NCI-H69 (cell line): ENCODE data around the gene PAQR7.

Source experiments
- DNase-seq: peaks from one replicate; lab custom pipeline; 2025; lab: John Stamatoyannopoulos, UW

The PAQR7 gene

DNA sequence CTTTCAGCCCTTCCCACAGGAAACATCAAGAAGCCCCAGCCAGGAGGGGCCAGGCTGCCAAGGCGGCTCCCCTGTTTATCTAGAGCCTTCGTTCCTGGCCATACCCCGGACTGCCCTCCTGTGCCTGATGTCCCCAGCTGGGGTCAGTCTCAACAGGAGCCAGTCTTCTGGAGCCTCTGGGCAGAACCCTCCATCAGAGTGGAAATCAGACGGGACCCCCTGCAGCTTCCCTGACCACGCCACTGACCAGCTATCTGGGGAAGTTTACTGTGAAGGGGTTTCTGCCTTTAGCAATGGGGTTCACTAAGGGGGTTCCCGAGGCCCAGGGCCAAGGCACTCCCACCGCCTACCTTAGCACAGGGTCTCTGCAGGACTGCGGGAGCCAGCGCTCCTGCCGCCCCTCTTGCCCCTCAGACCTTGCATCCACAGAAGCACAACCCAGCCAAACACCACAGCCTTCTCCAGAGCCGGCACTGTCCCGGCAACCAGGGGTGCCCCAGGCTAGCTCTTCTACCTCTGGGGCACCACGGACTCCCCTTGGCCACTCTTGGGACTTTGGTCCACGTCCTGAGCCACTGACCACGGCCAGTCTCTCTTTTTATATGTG, 59.3 kb downstream of the PAQR7 start:
- DNase-seq = no peak

DNA sequence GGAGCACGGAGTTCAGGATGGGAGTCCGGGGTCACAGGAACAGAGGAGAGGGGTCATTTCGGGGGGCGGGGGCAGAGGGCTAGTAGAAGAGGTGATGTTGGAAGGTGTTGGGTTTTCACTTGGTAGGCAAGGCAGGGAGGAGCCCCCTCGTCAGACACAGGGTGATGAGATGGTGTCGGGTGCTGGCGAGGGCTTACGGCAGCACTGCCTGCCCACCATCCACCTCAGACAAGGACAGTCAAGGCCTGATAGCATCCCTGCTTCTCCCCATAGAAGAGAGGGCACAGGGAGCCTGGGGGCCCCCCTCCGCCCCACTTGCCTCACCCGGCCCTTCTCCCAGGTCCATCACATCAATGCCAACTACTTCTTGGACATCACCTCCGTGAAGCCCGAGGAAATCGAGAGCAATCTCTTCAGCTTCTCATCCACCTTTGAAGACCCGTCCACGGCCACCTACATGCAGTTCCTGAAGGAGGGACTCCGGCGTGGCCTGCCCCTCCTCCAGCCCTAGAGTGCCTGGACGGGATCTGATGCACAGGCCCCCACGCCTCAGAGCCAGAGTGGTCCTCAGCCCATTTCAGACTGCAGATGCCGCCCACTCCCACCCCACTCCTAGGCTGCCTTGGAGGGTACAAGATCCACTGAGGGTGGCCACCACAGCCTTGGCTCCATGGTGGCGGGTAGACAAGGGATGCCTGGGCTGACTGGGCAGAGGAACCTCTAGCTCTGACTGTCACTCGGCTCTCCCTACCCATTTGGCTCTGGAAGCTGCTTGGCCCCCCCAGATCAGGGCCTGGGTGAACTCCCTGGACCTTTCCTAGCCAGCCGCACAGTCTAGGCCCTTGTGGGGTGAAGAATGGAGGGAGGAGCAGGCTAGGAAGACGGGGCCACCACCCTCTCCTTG, 60.0 kb downstream of the PAQR7 start:
- no peak for DNase-seq

DNA sequence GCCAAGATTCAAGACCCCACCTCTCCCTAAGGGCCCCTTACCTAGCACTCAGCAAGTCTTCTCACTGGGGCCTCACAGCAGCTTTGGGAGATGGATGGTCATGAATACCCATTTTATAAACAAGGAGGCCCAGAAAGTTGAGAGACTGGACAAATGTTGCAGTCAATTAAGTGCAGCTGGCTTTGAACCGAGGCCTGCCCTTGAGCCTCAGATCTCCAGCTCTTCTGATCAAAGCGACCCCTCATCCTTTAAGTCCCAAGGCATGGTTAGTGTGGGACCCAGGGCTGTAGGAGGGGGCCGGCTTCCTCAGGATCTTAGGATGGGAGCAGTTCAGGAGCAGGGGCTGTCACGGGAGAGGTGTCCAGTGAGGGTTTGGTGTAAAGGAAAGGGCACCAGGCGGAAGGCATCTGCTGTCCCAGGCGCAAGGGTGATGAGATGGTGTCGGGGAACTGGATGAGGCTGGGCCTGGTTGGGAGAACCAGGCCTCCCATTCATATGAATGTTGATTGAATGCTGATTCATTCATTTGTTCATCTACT, 60.9 kb downstream of the PAQR7 start:
- DNase-seq = no peak

DNA sequence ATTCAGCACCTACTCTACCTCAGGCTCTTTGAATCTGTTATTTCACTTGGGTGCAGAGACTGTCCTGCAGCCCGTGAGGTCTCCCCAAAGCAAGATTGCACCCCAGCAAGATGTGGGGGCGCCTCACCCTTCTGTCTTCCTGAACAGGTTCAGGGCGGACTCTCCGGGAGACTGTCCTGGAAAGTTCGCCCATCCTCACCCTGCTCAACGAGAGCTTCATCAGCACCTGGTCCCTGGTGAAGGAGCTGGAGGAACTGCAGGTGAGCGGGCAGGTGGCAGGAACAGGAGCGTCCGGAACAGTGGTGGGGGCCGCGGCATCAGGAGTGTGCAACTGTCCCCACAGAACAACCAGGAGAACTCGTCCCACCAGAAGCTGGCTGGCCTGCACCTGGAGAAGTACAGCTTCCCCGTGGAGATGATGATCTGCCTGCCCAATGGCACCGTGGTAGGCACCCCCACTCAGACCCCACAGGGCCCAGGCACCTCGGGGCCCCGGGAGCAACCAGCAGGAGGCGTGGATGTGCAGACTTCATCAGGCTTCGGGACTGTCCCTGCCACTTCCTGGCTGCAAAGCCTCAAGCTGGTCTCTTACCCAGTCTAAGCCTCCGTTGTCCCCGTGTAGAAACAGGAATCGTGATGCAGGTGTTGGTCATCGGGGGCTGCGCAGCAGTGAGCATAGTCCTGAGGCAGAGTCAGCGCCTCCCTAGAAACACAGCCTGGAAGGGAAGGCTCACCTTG, 61.6 kb downstream of the PAQR7 start:
- DNase-seq = no peak

DNA sequence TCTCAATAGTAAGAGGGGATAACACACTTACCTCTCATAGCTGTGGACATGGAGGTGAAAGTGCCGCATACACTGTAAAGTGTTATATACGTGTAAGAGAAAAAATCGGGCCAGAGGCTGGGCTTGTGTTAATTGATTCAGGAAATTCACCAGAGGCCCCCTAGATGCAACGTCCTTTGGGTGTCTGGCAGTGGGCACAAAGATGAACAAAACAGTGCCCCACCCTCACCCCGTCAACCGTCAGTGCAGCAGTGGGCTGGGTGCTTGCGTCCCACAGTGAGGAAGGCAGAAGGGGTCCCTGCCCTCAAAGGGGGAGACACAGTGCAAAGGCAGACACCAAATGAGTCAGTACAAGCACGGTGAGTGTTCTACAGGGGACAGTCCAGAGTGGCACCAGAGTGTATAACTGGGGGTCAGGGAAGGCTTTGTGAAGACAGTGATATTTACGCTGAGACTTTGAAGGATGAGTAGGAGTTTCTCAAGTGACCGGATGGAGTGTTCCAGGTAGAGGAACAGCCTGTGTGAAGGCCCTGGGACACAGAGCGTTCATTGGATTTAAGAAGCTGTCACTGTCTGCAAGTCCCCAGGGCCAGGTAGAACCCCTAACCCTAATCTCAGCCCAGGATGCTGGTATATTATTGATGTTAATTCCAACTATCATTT, 62.3 kb downstream of the PAQR7 start:
- DNase-seq = no peak
